Activated naive CD4-positive, alpha-beta T cell treated with anti-CD3 and anti-CD28 coated beads, Interleukin-2, amount 10 ng/mL, durations not matched to agents 7 days and 5 days (primary cell): ENCODE data around the gene DPF1.

Experiments
- CTCF ChIA-PET: fragments of 350-600 bp; sonication (Branson Sonifier 250); formaldehyde crosslinking; loops from one replicate; lab custom pipeline; 2021; ENCODE audit warnings: antibody characterized with exemption; lab: Charles Lee
- DNase-seq: peaks from one replicate; pipeline ENCODE4 v3.0.0-alpha.2; 2020
- H3K27ac Mint-ChIP-seq: one replicate; pipeline ENCODE4 v1.8.0; 2021; ENCODE audit warnings: mild to moderate bottlenecking, moderate library complexity, mixed read lengths
- H3K27me3 Mint-ChIP-seq: one replicate; pipeline ENCODE4 v1.8.0; 2021; ENCODE audit warnings: mild to moderate bottlenecking, mixed read lengths
- H3K36me3 Mint-ChIP-seq: one replicate; pipeline ENCODE4 v1.8.0; 2021; ENCODE audit warnings: mixed read lengths
- H3K4me1 Mint-ChIP-seq: one replicate; pipeline ENCODE4 v1.8.0; 2021; ENCODE audit warnings: mixed read lengths
- H3K4me3 Mint-ChIP-seq: one replicate; pipeline ENCODE4 v1.8.0; 2021; ENCODE audit warnings: mild to moderate bottlenecking, moderate library complexity, mixed read lengths
- H3K9me3 Mint-ChIP-seq: one replicate; pipeline ENCODE4 v1.8.0; 2021; ENCODE audit warnings: mixed read lengths

Gene DPF1

GRCh38 chr19:38221919-38222830, 1.8 kb downstream of the DPF1 start:
- CTCF ChIA-PET, result interaction anchor here (3.1 kb wide), 1 partner anchor 319 kb away, joined by 8 read pairs; no protein-coding TSS in a partner anchor
- no peak overlapping the region for H3K4me3 Mint-ChIP-seq
- H3K36me3 Mint-ChIP-seq, result peaks cover 2% of the 10 kb centered on the region
- no peak overlapping the region for H3K27ac Mint-ChIP-seq
- peaks cover 94% of the 10 kb centered on the region for H3K27me3 Mint-ChIP-seq
- H3K4me1 Mint-ChIP-seq, result peaks cover 16% of the 10 kb centered on the region
- no peak for DNase-seq
- no peaks in the 10 kb centered on the region for H3K9me3 Mint-ChIP-seq

- Mint-ChIP-seq H3K36me3 (peaks cover 2% of the 10 kb centered on the region), H3K4me3 (no peak overlapping the region), H3K27me3 (peaks cover 92% of the 10 kb centered on the region), H3K4me1 (peaks cover 16% of the 10 kb centered on the region), H3K27ac (no peak overlapping the region), H3K9me3 (no peaks in the 10 kb centered on the region)
- CTCF ChIA-PET, result interaction anchor here (3.1 kb wide), 1 partner anchor 319 kb away, joined by 8 read pairs; no protein-coding TSS in a partner anchor
- no peak for DNase-seq
Observed at GRCh38 chr19:38221421-38221820, 2.6 kb downstream of the DPF1 start.

GRCh38 chr19:38219221-38219620, 4.8 kb downstream of the DPF1 start:
- no peak overlapping the region for H3K4me3 Mint-ChIP-seq
- CTCF ChIA-PET, result interaction anchor here (3.1 kb wide), 1 partner anchor 316 kb away, joined by 8 read pairs; no protein-coding TSS in a partner anchor
- peaks cover 14% of the 10 kb centered on the region for H3K4me1 Mint-ChIP-seq
- peaks cover under 1% of the 10 kb centered on the region for H3K36me3 Mint-ChIP-seq
- no peaks in the 10 kb centered on the region for H3K9me3 Mint-ChIP-seq
- peaks cover 90% of the 10 kb centered on the region for H3K27me3 Mint-ChIP-seq
- no peak for DNase-seq
- no peak overlapping the region for H3K27ac Mint-ChIP-seq

- Mint-ChIP-seq H3K4me3 (no peak overlapping the region), H3K36me3 (no peaks in the 10 kb centered on the region), H3K27me3 (peaks cover 90% of the 10 kb centered on the region), H3K9me3 (no peaks in the 10 kb centered on the region), H3K27ac (no peak overlapping the region), H3K4me1 (peaks cover 16% of the 10 kb centered on the region)
- no peak for DNase-seq
- CTCF ChIA-PET, result no interaction called here
Observed at GRCh38 chr19:38218204-38218603, 5.8 kb downstream of the DPF1 start.

GRCh38 chr19:38216785-38217641, 7.0 kb downstream of the DPF1 start:
- no peaks in the 10 kb centered on the region for H3K36me3 Mint-ChIP-seq
- H3K27me3 Mint-ChIP-seq, result peaks cover 90% of the 10 kb centered on the region
- H3K4me1 Mint-ChIP-seq, result peaks cover 13% of the 10 kb centered on the region
- no peaks in the 10 kb centered on the region for H3K9me3 Mint-ChIP-seq
- H3K4me3 Mint-ChIP-seq, result no peak overlapping the region
- DNase-seq, result no peak
- H3K27ac Mint-ChIP-seq, result no peak overlapping the region
- CTCF ChIA-PET, result no interaction called here

- CTCF ChIA-PET, result no interaction called here
- DNase-seq, result peak; percentile 65
- Mint-ChIP-seq H3K36me3 (peaks cover 2% of the 10 kb centered on the region), H3K27ac (peak overlapping the region; percentile 55), H3K27me3 (peaks cover 93% of the 10 kb centered on the region), H3K4me1 (peaks cover 20% of the 10 kb centered on the region), H3K4me3 (no peak overlapping the region), H3K9me3 (no peaks in the 10 kb centered on the region)
Observed at GRCh38 chr19:38213911-38214625, 10.0 kb downstream of the DPF1 start.

GRCh38 chr19:38213469-38213868, 10.6 kb downstream of the DPF1 start:
- CTCF ChIA-PET, result interaction anchor here (1.2 kb wide), 1 partner anchor 13 kb away, joined by 4 read pairs; no protein-coding TSS in a partner anchor
- H3K4me1 Mint-ChIP-seq, result peaks cover 20% of the 10 kb centered on the region
- H3K36me3 Mint-ChIP-seq, result peaks cover 2% of the 10 kb centered on the region
- no peak overlapping the region for H3K4me3 Mint-ChIP-seq
- no peak overlapping the region for H3K27ac Mint-ChIP-seq
- H3K9me3 Mint-ChIP-seq, result no peaks in the 10 kb centered on the region
- H3K27me3 Mint-ChIP-seq, result peaks cover 93% of the 10 kb centered on the region
- DNase-seq, result no peak

- no peak overlapping the region for H3K4me3 Mint-ChIP-seq
- peaks cover 89% of the 10 kb centered on the region for H3K27me3 Mint-ChIP-seq
Observed at GRCh38 chr19:38211766-38212165, 12.3 kb downstream of the DPF1 start.

GRCh38 chr19:38211151-38211591, 12.9 kb downstream of the DPF1 start:
- no peak overlapping the region for H3K27ac Mint-ChIP-seq
- peaks cover 83% of the 10 kb centered on the region for H3K27me3 Mint-ChIP-seq
- DNase-seq, result no peak

More at GRCh38 chr19:38211766-38212165, 12.3 kb downstream of the DPF1 start:
- DNase-seq, result no peak
- CTCF ChIA-PET, result no interaction called here
- Mint-ChIP-seq H3K9me3 (no peaks in the 10 kb centered on the region), H3K4me1 (peaks cover 20% of the 10 kb centered on the region), H3K36me3 (peaks cover 2% of the 10 kb centered on the region), H3K27ac (no peak overlapping the region)

GRCh38 chr19:38210458-38210987, 13.5 kb downstream of the DPF1 start:
- Mint-ChIP-seq H3K4me3 (no peak overlapping the region), H3K4me1 (peaks cover 20% of the 10 kb centered on the region), H3K36me3 (peaks cover 2% of the 10 kb centered on the region), H3K9me3 (no peaks in the 10 kb centered on the region), H3K27me3 (peaks cover 77% of the 10 kb centered on the region), H3K27ac (no peak overlapping the region)
- DNase-seq, result no peak
- CTCF ChIA-PET, result no interaction called here

More at GRCh38 chr19:38211151-38211591, 12.9 kb downstream of the DPF1 start:
- Mint-ChIP-seq H3K4me1 (peaks cover 20% of the 10 kb centered on the region), H3K36me3 (peaks cover 2% of the 10 kb centered on the region), H3K4me3 (no peak overlapping the region), H3K9me3 (no peaks in the 10 kb centered on the region)
- CTCF ChIA-PET, result no interaction called here

- CTCF ChIA-PET, result no interaction called here
- Mint-ChIP-seq H3K36me3 (peaks cover 2% of the 10 kb centered on the region), H3K27ac (no peak overlapping the region), H3K4me1 (peaks cover 20% of the 10 kb centered on the region), H3K27me3 (peaks cover 71% of the 10 kb centered on the region), H3K4me3 (no peak overlapping the region), H3K9me3 (no peaks in the 10 kb centered on the region)
- DNase-seq, result no peak
Observed at GRCh38 chr19:38209671-38210457, 14.2 kb downstream of the DPF1 start.

GRCh38 chr19:38209152-38209551, 14.9 kb downstream of the DPF1 start:
- Mint-ChIP-seq H3K36me3 (peaks cover 2% of the 10 kb centered on the region), H3K27ac (no peak overlapping the region), H3K4me3 (no peak overlapping the region), H3K9me3 (no peaks in the 10 kb centered on the region), H3K27me3 (peaks cover 64% of the 10 kb centered on the region), H3K4me1 (peaks cover 15% of the 10 kb centered on the region)
- CTCF ChIA-PET, result no interaction called here
- no peak for DNase-seq

GRCh38 chr19:38208571-38208970, 15.5 kb downstream of the DPF1 start:
- H3K9me3 Mint-ChIP-seq, result no peaks in the 10 kb centered on the region
- no peak overlapping the region for H3K27ac Mint-ChIP-seq
- DNase-seq, result no peak
- H3K4me3 Mint-ChIP-seq, result no peak overlapping the region
- peaks cover 2% of the 10 kb centered on the region for H3K36me3 Mint-ChIP-seq
- CTCF ChIA-PET, result no interaction called here
- peaks cover 58% of the 10 kb centered on the region for H3K27me3 Mint-ChIP-seq
- peaks cover 9% of the 10 kb centered on the region for H3K4me1 Mint-ChIP-seq
